PC-3 (cell line): ENCODE data around the gene GIMAP1. TPM values are rescaled to one million over a fixed set of nuclear protein-coding genes. Genes with fewer than 3 reads are reported as not detected.
A peak's percentile ranks its signal among the peaks of the same experiment; 100 is the strongest.

Source experiments
- ATAC-seq: fragments of 200-7000 bp; cut with Tn5 transposase; 2 replicates; pipeline ENCODE4 v1.9.1; 2020; ENCODE audit warnings: mild to moderate bottlenecking, moderate library complexity
- BruUV-seq: library from RNA; stranded (reverse); fragments of 400-500 nt; replicated peaks from 2 replicates; lab custom pipeline; 2021; lab: Mats Ljungman, UMichigan
- CTCF ChIA-PET: fragments of 300-600 bp; sonication (Branson Sonifier 250); formaldehyde crosslinking; loops from one replicate; lab custom pipeline; 2022; ENCODE audit warnings: antibody characterized with exemption; lab: Charles Lee
- POLR2A ChIA-PET: fragments of 300-600 bp; sonication (Branson Sonifier 250); formaldehyde crosslinking; loops from one replicate; lab custom pipeline; 2022; ENCODE audit warnings: antibody characterized with exemption; ENCODE audit not compliant: unreplicated experiment; lab: Charles Lee
- DNase-seq: peaks from one replicate; pipeline ENCODE4 v3.0.0-alpha.2; 2015
- H2AFZ ChIP-seq: fragments of 300-600 bp; sonication (generic); 2 replicates; pipeline ENCODE4 v1.6.0; 2016; ENCODE audit warnings: antibody characterized with exemption, low read length
- H3F3A ChIP-seq: fragments of 300-600 bp; sonication (generic); one replicate; pipeline ENCODE4 v1.6.0; 2017; ENCODE audit warnings: antibody characterized with exemption, low read length, control low read depth, mild to moderate bottlenecking; ENCODE audit not compliant: unreplicated experiment
- H3K27ac ChIP-seq: fragments of 300-600 bp; sonication (generic); 2 replicates; pipeline ENCODE4 v1.5.1; 2016; ENCODE audit warnings: mild to moderate bottlenecking, low read length
- H3K27me3 ChIP-seq: fragments of 300-600 bp; sonication (generic); 2 replicates; pipeline ENCODE4 v1.6.1; 2016; ENCODE audit warnings: low read length, mixed read lengths
- H3K36me3 ChIP-seq: fragments of 300-600 bp; sonication (generic); 2 replicates; pipeline ENCODE4 v1.6.1; 2016; ENCODE audit warnings: low read depth, mixed run types, low read length, mixed read lengths
- H3K4me1 ChIP-seq: fragments of 300-600 bp; sonication (generic); 2 replicates; pipeline ENCODE4 v1.5.1; 2016; ENCODE audit warnings: low read length; ENCODE audit not compliant: insufficient read depth
- H3K4me2 ChIP-seq: fragments of 300-600 bp; sonication (generic); 2 replicates; pipeline ENCODE4 v1.6.0; 2016; ENCODE audit warnings: low read length
- H3K4me3 ChIP-seq: fragments of 300-600 bp; sonication (generic); 2 replicates; pipeline ENCODE4 v1.5.1; 2016; ENCODE audit warnings: mild to moderate bottlenecking, low read length, mixed read lengths
- H3K79me2 ChIP-seq: fragments of 300-600 bp; sonication (generic); 2 replicates; pipeline ENCODE4 v1.6.1; 2017; ENCODE audit warnings: low read length, mixed read lengths
- H3K9ac ChIP-seq: fragments of 300-600 bp; sonication (generic); 2 replicates; pipeline ENCODE4 v1.6.0; 2016; ENCODE audit warnings: mild to moderate bottlenecking, low read length
- H3K9me2 ChIP-seq: fragments of 300-600 bp; sonication (generic); replicated peaks from 2 replicates; pipeline ENCODE4 v1.6.1; 2016; ENCODE audit warnings: mixed run types, low read length, mixed read lengths
- H3K9me3 ChIP-seq: fragments of 300-600 bp; sonication (generic); 2 replicates; pipeline ENCODE4 v1.6.1; 2016; ENCODE audit warnings: low read length, mixed read lengths
- H4K20me1 ChIP-seq: fragments of 300-600 bp; sonication (generic); 2 replicates; pipeline ENCODE4 v1.6.1; 2016; ENCODE audit warnings: low read length, mixed read lengths
- EZH2 ChIP-seq: fragments of 300-600 bp; sonication (generic); IDR thresholded peaks from one replicate; pipeline ENCODE4 v1.6.1; 2017; ENCODE audit warnings: antibody characterized with exemption, mild to moderate bottlenecking, low read length; ENCODE audit not compliant: unreplicated experiment
- EZH2phosphoT487 ChIP-seq: fragments of 300-600 bp; sonication (generic); IDR thresholded peaks from 2 replicates; pipeline ENCODE4 v1.6.1; 2018; ENCODE audit warnings: mild to moderate bottlenecking, antibody characterized with exemption, low read length, borderline replicate concordance
- intact Hi-C: fragments of 100-400 bp; cut with micrococcal nuclease; formaldehyde crosslinking; loops from 2 replicates; pipeline ENCODE4 v1.9.0; 2023
- total RNA-seq: library from RNA; depleted of rRNA; stranded (reverse); fragments of >200 nt; gene quantifications from 2 replicates; pipeline ENCODE4 v1.2.3, GENCODE V29; 2014
- TF ChIP-seq, protein P1 (sequence below): fragments of 300-600 bp; sonication (generic); conservative IDR thresholded peaks from 2 replicates; pipeline ENCODE4 v1.5.1; 2017; ENCODE audit warnings: antibody characterized with exemption, low read depth, mild to moderate bottlenecking, low read length

Gene GIMAP1
- total RNA-seq, 1 experiment from 2014 or later = not detected

DNA sequence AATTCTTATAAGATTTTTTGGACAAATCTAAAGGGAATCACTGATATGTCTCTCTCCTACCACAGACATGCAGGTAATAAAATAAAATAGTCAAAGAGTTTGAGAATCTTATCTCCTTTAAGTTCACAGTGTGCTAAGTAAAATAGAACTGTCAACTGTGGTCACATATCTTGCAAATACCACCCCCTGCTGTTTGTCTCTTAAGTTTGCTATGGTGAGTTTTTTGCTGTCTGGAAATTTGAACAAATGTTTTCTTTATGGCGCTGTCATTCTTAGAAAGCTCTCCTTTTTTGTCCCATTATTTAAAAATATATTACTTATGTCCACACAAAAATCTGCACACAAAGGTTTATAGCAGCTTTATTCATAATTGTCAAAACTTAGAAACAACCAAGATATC lies 40.4 kb downstream of the GIMAP1 start:
- no peaks in the 10 kb centered on the region for H3K9me2 ChIP-seq
- H3K9ac ChIP-seq = no peak overlapping the region
- H3K4me1 ChIP-seq = no peaks in the 10 kb centered on the region
- POLR2A ChIA-PET = no interaction called here
- no peaks in the 10 kb centered on the region for H3F3A ChIP-seq
- H3K27ac ChIP-seq = no peak overlapping the region
- no peaks in the 10 kb centered on the region for H3K79me2 ChIP-seq
- ATAC-seq (no peak), DNase-seq (peak; percentile 25)
- H3K4me2 ChIP-seq = no peak overlapping the region
- no peak overlapping the region for H2AFZ ChIP-seq
- intact Hi-C loops = loop anchor here (2.0 kb wide), 1 partner anchor 308 kb away; no protein-coding TSS in a partner anchor
- no peaks in the 10 kb centered on the region for H4K20me1 ChIP-seq
- TF ChIP-seq EZH2 = no peak
- TF ChIP-seq, protein P1, sequence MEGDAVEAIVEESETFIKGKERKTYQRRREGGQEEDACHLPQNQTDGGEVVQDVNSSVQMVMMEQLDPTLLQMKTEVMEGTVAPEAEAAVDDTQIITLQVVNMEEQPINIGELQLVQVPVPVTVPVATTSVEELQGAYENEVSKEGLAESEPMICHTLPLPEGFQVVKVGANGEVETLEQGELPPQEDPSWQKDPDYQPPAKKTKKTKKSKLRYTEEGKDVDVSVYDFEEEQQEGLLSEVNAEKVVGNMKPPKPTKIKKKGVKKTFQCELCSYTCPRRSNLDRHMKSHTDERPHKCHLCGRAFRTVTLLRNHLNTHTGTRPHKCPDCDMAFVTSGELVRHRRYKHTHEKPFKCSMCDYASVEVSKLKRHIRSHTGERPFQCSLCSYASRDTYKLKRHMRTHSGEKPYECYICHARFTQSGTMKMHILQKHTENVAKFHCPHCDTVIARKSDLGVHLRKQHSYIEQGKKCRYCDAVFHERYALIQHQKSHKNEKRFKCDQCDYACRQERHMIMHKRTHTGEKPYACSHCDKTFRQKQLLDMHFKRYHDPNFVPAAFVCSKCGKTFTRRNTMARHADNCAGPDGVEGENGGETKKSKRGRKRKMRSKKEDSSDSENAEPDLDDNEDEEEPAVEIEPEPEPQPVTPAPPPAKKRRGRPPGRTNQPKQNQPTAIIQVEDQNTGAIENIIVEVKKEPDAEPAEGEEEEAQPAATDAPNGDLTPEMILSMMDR = peak; percentile 53
- no peak for TF ChIP-seq EZH2phosphoT487
- no peaks in the 10 kb centered on the region for H3K9me3 ChIP-seq
- CTCF ChIA-PET = interaction anchor here (0.6 kb wide), 1 partner anchor 302 kb away, joined by 5 read pairs; no protein-coding TSS in a partner anchor
- no peak overlapping the region for H3K4me3 ChIP-seq
- no TSS peak for BruUV-seq
- H3K36me3 ChIP-seq = no peaks in the 10 kb centered on the region
- peaks cover 4% of the 10 kb centered on the region; the same call in 1 of the 2 replicates for H3K27me3 ChIP-seq

DNA sequence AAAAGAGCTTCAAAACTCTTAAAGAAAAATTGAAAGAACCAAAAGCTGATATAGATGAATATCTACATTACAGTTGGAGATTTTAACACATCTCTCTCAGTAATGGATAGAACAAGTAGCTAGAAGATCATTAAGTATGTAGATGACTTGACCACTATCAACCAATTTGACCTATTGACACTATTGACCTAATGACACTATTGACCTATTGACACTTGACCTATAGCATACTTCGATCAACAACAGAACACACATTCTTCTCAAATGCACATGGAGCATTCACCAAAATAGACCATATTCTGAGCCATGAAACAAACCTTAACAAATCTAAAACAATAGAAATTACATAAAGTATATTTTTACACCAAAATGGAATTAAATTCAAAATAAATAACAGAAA lies 43.1 kb downstream of the GIMAP1 start:
- Histone ChIP-seq H3K4me3 (no peak overlapping the region), H3K27me3 (0 out of 2 replicates have a peak, but pooled peaks cover 4% of the 10 kb centered on the region), H4K20me1 (no peaks in the 10 kb centered on the region), H2AFZ (no peak overlapping the region), H3K79me2 (no peaks in the 10 kb centered on the region), H3F3A (no peaks in the 10 kb centered on the region), H3K9me3 (no peaks in the 10 kb centered on the region), H3K27ac (no peak overlapping the region), H3K4me1 (no peaks in the 10 kb centered on the region), H3K9ac (no peak overlapping the region), H3K9me2 (no peaks in the 10 kb centered on the region), H3K36me3 (no peaks in the 10 kb centered on the region), H3K4me2 (no peak overlapping the region)
- no peak for ATAC-seq
- ChIA-PET CTCF (no interaction called here), POLR2A (no interaction called here)
- TF ChIP-seq EZH2 (no peak), EZH2phosphoT487 (no peak)
- TF ChIP-seq, protein P1 = no peak
- BruUV-seq = no TSS peak
- DNase-seq = no peak
- intact Hi-C loops = no loop called here

DNA sequence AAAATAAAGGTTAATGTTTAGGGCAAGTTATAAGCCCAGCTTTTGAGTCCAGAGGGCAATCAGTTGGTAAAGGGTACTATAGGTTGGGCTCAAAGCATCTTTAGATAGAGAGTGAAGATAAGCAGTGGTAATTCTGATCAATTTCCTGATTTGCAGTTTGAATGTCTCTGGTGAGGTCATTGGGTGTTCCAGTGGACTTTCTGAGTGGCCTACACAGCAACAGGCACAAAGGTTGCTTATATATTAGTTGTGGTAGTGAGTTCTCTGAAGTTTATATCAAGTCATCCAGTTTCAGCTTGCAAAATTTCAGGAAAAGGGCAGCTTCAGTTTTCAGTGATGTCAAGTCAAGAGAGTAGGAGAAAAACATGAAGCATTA lies 49.9 kb downstream of the GIMAP1 start:
- no peak for DNase-seq
- Histone ChIP-seq H3K9me3 (no peaks in the 10 kb centered on the region), H3K4me1 (no peaks in the 10 kb centered on the region), H4K20me1 (no peaks in the 10 kb centered on the region), H3K36me3 (no peaks in the 10 kb centered on the region), H3K79me2 (no peaks in the 10 kb centered on the region), H2AFZ (no peak overlapping the region), H3K27ac (no peak overlapping the region), H3K9me2 (no peaks in the 10 kb centered on the region), H3K4me3 (no peak overlapping the region), H3K9ac (no peak overlapping the region), H3F3A (no peaks in the 10 kb centered on the region), H3K4me2 (no peak overlapping the region), H3K27me3 (peaks cover 45% of the 10 kb centered on the region)
- intact Hi-C loops = no loop called here
- BruUV-seq = no TSS peak
- POLR2A ChIA-PET = no interaction called here
- CTCF ChIA-PET = no interaction called here
- TF ChIP-seq, protein P1 = no peak
- no peak for TF ChIP-seq EZH2phosphoT487
- TF ChIP-seq EZH2 = no peak
- ATAC-seq = no peak
